Measurements from ENCODE around the gene VAMP8.
"Not testable (repeated sequence)": the region's sequence is repeated elsewhere in the genome, so short reads cannot be mapped to it uniquely, and the experiment has no call there.

VAMP8 gene

DNA sequence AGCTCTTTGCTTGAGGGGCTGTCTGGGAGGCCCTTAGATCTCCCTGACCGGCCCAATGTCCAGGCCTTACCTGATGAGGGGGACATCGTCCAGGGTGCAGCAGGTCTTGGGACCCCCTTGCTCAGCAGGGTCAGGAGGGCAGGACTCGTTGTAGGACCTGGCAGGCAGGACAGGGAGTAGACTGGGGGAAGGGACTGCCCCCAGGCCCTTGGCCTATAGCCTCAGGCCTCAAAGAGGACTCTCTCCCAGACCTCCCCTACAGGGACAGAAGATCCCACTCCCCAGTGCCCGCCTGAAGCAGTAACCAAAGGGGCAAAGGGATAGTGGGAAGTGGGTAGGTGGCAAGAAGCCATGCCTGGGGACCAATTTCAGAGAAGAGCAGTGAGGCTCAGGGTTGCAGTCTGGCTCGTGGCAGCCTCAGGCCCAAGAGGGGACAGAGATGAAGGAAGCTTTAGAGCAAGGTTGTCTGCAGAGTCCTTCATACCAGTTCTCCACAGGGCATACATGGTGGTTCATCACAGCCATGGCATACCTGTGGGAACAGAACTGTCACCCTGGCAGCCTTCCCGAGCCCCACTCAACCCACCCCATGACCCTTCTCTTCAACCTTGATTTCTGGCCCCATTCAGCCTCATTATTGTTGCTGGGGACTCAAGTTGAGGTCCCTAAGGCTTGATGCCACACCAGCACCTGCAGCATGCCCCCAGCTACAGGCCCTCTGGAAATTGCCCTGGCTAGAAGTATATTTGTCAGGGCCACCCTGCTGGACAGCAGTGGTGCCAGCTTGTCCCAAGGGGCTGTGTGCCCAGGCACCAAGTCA lies 23.8 kb downstream of the VAMP8 start:
- DNase-seq = no peak

DNA sequence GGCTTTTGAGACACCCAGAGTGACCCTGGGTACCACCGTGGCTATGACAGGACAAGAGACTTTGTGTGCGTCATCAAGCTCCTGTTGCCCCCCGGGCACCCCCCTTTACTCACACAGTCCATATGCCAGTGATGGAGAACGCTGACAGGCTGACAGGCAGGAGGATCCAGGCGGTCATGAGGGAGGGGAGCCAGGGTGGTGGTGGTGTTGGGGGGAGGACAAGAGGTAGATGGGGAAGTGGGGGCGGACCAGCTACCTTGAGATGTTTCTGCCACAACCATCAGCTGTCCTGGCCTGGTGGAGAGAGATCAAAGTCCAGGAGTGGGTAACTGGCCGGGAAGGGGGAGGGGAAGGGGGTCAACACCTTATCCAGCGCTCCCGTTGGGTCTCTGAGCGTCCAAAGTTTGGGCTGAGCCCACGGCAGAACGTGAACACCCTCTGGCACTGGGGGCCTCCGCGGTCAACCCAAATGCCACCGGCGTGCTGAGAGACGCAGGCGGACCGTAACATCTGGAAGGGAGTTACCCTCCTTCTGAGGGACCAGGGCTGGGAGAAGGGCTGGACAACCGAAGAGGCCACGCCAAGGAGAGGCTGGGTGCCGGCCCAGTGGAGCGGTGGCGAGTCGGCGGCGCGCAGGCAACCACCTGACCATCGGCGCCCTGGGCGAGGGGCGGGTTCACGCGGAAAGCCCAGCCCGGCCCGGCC lies 24.5 kb downstream of the VAMP8 start:
- peak in 1 of 2 experiments; percentile 40 for DNase-seq

DNA sequence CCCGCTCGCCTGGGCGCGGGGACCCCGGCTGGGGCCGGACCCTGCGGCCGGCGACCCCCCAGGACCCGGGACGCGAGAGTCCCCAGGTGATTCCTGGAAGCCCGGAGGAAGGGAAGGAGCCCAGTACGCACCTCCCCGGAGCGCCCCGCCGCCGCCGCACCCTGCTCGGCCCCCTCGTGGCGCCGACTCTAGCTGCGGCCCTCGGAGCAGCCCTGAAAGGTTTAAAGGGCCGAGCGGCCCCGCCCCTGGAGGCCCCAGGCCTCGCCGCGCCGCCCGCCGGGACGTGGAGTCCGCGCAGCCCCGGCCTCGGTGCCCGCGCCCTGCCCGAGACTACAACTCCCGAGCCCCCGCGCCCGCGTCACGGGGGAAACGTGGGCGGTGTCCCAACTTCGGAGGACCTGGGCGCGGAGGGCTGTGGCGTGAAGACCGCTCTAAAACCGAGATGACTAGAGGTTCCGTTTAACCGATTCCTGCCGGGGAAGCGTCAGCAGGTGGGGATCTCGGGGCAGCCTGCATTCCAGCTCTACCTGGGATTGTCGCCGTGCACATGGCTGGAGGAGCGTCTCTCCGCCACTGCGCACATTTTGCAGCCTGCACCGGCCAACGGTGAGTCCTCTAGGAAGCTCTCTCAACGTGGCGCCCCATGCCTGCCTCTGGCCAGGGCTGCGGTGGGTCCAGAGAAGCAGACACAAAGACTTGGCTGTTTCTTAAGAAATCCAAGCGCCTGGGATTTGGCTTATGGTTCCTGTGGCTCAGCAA lies 25.3 kb downstream of the VAMP8 start, which contains the start of gene TMEM150A:
Gene TMEM150A, minus strand, starts transcription at position 223 of the 759 bp plus-strand sequence. CDS start 750 bp downstream, outside the sequence.
- DNase-seq = peak; percentile 70 to 80

DNA sequence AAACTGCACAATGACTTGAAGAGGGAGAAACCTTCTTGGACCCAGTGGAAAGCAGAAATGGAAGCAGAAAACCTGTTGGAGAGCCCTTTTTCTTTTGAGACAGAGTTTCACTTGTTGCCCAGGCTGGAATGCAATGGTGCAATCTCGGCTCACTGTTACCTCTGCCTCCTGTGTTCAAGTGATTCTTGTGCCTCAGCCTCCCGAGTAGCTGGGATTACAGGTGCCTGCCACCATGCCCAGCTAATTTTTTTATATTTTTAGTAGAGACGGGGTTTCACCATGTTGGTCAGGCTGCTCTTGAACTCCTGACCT lies 26.7 kb downstream of the VAMP8 start:
- DNase-seq = not testable (repeated sequence)

DNA sequence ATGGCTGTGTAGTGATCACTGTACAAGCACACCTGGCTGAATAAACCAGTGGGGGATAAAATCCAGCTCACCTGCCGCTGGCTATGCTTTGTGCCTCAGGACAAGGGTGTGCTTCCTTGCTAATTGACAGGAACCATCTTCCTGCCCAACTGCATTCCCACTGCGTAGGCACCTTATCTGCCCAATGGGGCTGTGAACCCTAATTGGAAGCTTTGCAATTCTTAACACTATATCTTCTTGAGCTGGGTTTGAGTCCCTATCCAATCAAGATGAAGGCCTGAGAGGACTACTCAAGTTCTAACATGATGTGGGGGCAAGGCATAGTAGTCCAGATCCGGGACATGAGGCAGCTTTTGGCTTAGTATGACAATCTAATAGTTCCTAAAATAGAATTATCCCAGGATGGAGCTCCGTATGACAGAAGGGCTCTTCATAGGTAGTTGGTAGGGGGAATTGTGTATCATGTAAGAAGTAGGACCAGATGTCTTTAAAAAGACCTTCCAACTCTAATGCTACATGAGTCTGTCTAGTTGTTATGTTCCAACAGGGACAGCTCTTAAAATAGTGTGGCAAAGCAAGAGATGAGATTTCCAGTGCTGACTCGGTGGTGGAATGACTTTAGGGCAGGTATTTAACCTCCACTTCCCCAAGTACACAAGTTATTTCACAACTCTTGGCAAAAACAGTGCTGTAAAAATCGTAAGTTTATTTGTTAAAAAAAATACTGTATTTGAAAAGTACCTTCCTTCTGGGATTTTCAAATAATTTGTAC lies 27.4 kb downstream of the VAMP8 start:
- DNase-seq = no peak

DNA sequence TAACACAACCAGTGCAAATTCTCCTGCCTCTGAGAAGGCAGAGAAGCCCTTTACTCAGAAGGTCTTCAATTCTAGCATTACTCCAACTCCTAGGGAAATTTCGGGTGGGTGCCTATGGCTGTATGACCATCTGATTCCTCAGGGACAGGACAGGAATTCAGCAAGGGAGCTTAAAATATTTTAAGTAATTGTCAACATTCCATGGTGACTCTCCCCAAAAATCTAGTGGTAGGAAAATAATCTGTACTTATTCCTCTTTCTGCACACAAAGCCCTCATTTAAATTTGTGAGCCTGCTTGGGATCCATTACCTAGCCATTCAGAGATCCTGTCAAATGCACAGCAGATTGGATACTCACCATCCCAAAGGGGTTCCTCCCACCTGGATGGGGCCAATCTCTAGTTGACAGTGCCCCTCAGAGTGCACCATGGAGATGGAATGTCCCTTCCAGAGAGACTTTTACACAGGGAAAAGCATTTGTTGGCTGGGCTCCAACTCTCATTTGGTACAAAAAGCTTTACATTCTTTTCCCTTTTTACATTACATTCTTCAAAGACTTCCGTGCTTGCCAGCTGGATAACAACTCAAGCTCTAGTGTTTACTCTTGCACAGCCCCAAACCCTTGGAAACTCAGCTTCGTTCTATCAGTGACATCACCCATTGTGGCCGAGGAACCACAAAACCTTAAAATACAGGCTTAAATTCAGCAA lies 28.2 kb downstream of the VAMP8 start:
- no peak for DNase-seq

DNA sequence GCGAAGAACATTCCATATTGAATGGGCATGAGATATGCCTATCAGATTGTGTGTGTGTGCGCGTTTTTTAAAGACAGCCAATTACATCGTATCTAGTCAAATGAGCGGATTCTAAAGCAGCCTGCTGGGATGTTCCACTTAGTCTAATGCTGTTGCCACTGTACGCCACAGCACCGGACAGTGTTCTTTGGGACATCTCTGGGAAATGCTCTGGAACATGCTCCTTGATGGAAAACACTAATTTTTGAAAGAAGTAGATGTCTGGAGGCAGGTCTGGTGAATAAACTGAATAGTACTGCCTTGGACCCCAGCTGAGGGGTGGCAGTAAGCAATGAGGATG lies 28.7 kb downstream of the VAMP8 start:
- no peak for DNase-seq

DNA sequence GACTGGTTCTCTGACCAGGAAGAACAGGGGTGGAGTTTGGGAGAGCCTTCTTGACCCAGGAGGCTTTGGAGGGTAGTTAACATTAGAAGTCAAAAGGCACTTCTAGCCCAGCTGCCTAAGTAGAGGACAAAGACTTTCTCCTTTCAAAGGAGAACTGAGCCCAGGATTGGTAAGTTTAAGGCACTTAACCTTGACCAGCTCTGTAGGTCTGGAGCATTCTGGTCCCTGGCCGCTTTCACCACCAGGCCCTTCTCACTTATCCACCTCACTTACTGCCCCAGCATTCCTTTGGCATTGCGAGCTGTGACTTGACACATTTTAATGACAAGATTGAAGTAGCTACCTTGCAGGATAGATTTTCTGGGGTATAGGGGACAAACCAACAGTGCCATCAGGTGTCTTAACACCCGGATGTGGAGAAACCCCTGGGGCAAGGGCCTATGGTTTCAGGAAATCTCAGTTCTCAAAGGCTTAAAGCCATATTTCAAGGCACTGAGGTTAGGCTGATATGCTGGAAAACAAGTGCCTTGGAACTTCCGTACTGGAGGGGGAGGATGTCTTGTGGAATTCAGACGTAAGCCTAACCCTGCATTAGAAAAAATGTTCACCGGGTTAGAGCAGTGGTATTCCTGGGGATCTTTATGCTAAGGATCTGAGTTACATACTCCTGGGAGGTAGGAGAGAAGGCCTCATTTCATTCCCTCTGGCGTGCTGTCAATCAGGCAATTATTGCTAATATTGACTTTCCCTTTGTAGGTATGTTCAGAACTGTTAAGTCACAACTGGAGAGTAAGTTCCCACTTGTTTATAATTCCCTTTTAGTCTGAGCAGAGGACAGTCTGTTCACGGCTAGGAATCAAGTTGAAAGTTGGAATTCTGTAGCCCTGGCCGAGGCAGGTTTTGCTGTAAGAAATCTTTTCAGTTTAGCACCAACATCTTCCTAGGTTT lies 30.2 kb downstream of the VAMP8 start:
- DNase-seq = no peak

DNA sequence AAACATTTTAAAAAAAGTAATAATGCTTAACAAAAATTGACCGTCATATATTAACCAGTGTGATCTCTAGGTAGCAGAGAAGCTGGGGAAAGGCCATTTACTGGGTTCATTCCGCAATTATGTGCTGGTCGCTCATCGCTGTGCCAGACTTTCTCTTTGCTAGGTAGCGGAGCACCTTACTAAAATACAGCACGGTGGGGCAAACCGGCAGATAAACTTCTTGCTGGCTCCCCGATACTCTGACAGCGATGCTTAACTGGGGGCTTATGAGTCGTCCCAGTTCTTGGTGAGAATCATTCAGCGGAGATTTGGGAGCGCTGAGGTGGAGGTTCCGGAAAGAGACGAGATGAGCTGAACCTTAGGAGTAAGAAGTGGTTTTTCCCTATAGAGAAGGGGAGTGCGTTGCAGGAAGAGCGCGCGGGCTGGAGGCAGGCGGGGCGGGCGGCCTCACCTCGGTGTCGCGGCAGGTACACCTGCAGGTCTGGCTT lies 33.9 kb downstream of the VAMP8 start:
- DNase-seq = no peak

DNA sequence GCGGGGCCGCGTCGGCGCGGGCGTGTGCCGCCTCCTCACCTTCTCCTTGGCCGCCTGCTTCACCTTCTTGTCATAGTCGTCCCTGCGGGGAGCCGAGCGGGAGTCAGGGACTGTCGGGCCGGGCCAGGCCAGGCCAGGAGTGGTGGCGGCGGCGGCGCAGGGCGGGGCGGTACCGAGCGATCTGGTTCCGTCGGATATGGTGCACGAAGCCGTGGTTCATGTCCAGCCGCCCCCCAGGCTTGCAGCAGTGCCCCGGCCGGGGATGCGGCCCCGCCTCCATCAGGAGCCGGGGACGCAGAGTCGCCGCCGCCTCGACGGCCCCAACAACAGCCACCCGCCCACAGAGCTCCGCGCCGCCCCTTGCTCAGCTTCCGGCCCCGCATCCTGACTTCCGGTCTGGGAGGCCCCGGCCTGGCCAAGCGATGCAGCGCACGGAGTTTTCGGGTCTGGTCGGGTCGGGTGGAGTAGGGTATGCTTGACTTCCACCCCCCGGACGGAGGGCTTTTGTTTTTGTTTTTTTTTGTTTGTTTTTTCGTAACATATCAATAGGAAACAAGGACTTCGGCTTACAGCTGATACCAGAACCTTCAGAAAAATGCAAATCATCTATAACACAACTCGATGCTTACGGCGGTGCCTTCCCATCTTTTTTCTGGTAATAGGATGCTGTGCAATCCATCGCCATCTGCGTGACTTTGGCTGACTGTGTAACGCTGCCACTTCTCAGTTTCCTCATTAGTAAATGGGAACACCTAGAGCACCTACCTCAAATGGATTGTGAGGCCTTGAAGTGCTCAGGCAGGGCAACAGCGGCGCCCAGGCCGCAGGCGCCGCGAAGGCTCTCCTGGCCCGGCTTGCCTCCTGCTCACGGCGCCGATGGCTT lies 34.6 kb downstream of the VAMP8 start, which contains the start of gene C2orf68:
Gene C2orf68, minus strand, starts transcription at position 362 of the 883 bp plus-strand sequence. Its CDS starts 82 bp downstream, at position 280.
- DNase-seq = peak; percentile 78 to 88

DNA sequence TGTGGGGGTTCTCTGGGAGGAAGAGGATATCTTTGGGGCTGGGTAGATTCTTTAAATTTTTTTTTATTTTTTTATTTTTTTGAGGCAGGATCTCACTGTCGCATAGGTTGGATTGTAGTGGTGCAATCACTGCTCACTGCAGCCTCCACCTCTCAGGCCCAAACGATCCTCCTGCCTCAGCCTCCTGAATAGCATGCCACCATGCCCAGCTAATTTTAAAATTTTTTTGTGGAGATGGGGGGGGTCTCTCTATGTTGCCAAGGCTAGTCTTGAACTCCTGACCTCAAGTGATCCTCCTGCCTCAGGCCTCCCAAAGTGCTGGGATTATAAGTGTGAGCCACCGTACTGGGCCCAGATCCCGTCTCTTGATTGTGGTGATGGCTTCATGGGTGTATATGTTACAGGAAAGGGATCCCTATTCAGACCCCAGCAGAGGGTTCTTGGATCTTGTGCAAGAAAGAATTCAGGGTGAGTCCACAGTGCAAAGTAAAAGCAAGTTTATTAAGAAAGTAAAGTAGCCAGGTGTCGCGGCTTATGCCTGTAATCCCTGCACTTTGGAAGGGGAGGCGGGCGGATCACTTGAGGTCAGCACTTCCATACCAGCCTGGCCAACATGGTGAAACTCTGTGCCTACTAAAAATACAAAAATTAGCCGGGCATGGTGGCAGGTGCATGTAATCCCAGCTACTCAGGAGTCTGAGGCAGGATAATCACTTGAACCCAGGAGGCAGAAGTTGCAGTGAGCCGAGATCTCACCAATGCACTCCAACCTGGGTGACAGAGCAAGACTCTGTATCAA lies 36.5 kb downstream of the VAMP8 start:
- DNase-seq = no peak

DNA sequence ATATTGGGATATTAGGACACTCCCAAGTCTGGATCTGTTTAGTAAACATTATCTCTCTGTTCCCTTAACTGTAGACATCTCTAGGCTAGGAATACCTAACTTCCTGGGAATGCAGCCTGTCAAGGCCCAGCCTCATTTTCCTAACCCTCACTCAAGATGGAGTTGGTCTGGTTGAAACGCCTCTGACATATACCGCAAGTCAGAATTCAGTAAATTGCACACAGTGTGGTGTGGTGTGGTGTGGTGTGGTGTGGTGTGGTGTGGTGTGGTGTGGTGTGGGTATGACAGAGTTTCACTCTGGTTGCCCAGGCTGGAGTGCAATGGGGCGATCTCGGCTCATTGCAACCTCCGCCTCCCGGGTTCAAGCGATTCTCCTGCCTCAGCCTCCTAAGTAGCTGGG lies 37.4 kb downstream of the VAMP8 start:
- DNase-seq = not testable (repeated sequence)

DNA sequence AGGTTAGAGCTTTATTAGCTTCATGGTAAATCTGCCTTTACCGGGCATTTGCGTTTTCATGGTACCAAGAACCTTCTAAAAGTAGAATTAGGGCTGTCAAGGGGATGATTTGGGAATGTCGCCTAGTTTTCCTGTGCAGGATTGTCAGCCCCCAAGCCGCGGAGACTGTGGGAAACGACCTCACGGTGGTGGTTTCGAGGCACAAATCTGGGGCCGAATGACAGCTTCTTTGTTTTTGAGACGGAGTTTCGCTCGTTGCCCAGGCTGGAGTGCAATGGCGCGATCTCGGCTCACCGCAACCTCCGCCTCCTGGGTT lies 38.0 kb downstream of the VAMP8 start:
- no peak for DNase-seq

DNA sequence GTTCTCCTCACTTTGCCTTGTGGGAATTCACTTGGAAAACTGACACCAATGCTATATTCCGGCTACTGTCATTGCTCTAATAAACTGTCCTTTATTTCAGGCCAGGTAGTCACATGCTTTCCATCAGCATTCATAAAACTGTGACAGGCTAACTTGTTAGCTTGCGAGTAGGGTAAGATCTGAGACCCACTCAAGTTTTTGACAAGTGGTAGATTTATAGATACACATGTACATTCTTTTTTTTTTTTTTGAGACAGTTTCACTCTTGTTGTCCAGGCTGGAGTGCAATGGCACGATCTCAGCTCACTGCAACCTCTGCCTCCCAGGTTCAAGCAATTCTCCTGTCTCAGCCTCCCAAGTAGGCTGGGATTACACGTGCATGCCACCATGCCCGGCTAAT lies 40.3 kb downstream of the VAMP8 start:
- DNase-seq = not testable (repeated sequence)

DNA sequence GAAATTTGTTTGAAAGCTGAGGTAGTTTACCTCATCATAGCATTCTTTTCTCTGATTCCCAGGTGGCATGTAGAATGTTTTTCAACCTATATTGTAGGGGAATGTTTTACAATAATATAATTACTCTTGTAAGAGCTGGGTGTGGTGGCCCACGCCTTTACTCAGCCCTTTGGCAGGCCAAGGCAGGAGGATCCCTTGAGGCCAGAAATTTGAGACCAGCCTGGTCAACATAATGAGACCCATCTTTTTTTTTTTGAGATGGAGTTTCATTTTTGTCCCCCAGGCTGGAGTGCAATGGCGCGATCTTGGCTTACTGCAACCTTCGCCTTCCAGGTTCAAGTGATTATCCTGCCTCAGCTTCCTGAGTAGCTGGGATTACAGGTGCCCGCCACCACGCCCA lies 42.2 kb downstream of the VAMP8 start:
- no peak for DNase-seq

DNA sequence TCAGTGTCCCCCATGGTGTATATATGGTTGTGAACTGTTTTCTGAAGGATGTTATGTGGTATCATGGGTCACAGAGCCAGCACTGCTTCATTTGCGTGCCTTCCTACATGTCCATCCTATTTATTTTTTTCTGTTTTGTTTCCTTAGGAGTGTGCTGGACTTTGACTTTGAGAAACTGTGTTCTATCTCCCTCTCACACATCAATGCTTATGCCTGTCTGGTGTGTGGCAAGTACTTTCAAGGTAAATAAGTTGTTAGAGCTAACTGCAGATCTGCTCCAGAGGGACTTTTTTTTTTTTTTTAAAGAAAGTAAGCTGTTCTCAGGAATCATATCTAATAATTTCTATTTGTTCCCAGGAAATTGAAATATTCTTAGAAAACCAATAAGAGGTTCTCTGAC lies 44.0 kb downstream of the VAMP8 start:
- no peak for DNase-seq

DNA sequence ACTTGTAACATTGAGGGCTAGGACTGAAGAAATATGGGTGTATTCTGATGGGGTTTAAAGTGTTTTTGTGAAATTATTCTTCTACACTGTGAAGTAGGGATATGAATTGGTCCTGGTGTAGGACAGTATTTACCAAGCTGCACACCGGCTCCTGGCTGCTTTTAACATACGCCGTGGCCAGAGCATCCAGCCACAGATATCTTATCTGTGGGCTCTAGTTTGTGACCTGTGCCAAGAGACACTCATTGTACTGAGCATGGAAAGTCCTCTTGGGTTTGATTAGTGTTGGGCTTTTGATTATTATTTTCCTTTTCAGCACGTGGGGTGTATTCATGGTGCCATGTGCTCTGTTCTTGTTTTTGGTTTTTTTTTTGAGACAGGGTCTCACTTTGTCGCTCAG lies 46.6 kb downstream of the VAMP8 start:
- DNase-seq = no peak

DNA sequence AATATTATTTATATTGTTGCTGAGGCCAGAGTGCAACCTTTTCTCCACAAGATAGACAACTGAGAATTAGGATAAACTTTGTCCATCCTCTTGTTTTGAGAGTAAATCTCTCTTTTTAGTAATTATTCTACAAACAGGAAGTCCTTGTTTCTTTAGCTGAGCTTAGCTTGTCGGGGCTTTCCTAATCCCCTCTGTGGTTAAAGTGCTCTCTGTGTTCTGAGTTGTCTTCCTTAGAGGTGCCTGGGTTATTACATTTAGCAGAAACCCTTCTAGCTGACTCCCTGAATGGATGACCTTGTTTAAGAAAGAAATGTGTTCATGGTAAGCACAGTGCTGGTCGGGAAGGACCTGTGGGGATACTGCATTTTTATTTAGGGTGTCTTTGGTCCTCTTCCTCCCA lies 51.3 kb downstream of the VAMP8 start:
- no peak for DNase-seq

DNA sequence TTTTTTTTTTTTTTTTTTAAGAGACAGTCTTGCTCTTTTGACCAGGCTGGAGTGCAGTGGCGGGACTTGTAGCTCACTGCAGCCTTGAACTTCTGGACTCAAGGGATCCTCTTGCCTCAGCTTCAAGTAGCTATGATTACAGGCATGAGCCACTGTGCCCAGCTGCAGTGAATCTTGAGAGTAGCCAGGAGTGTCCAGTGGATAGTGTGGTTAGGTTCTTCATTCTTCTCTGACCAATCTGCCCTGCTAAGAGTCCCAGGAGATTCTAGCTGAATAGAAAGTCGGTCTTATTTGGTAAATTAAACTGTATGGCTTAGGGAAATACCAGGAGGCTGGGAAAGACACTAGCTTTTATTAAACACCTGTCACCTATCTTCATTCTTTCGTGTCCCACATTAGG lies 53.9 kb downstream of the VAMP8 start:
- no peak for DNase-seq
